ENCODE results near the gene SLC25A45. TPM values are rescaled to one million over a fixed set of nuclear protein-coding genes. Genes with fewer than 3 reads are reported as not detected.

Gene SLC25A45
- total and polyA plus RNA-seq, 2 donors from 2014 or later, result 4.1 to 14.7 TPM

GRCh38 chr11:65357856-65358356, 24.5 kb downstream of the SLC25A45 start:
- FAIRE-seq (no peak), DNase-seq (peak in 2 of 5 donors; percentile 27 to 46)
- Histone ChIP-seq H3K27ac (ENCODE audit: low read depth in 2 of 2, low read length in 2 of 2) (peak overlapping the region in 1 of 2 donors; percentile 37), H3K27me3 (ENCODE audit: control insufficient read depth, insufficient read depth, low read length) (no peaks in the 10 kb centered on the region), H3K4me3 (ENCODE audit: low read length in 3 of 3) (no peak overlapping the region), H3K36me3 (ENCODE audit: control insufficient read depth in 2 of 3, insufficient read depth in 3 of 3, low read length in 3 of 3) (no peaks in the 10 kb centered on the region), H3K4me1 (ENCODE audit: control insufficient read depth in 2 of 3, insufficient read depth in 2 of 3, low read depth in 1 of 3, low read length in 3 of 3) (peaks cover 0 to 19% (median 18%) of the 10 kb centered on the region in 3 donors), H3K9me3 (ENCODE audit: control insufficient read depth in 2 of 3, insufficient read depth in 1 of 3, low read length in 3 of 3) (no peaks in the 10 kb centered on the region), H3K9ac (ENCODE audit: low read length in 3 of 3) (no peak overlapping the region)
- no peak for TF ChIP-seq CTCF (IDR thresholded peaks at IDR 0.05; ENCODE audit: borderline replicate concordance, extremely low read depth, insufficient read depth)
- intact Hi-C loops (cut with DNase I), result no loop called here

- H3K9ac ChIP-seq (ENCODE audit: low read length in 3 of 3), result no peak overlapping the region
- DNase-seq (peak in 2 of 5 donors; percentile 58 to 71), FAIRE-seq (no peak)
- TF ChIP-seq CTCF (IDR thresholded peaks at IDR 0.05; ENCODE audit: borderline replicate concordance, extremely low read depth, insufficient read depth), result no peak
- peak overlapping the region; percentile 22 to 30 for H3K27ac ChIP-seq (ENCODE audit: low read depth in 2 of 2, low read length in 2 of 2)
- H3K4me1 ChIP-seq (ENCODE audit: control insufficient read depth in 2 of 3, insufficient read depth in 2 of 3, low read depth in 1 of 3, low read length in 3 of 3), result peaks cover 0 to 19% (median 18%) of the 10 kb centered on the region in 3 donors
- H3K27me3 ChIP-seq (ENCODE audit: control insufficient read depth, insufficient read depth, low read length), result no peaks in the 10 kb centered on the region
- intact Hi-C loops (cut with DNase I), result no loop called here
- H3K9me3 ChIP-seq (ENCODE audit: control insufficient read depth in 2 of 3, insufficient read depth in 1 of 3, low read length in 3 of 3), result no peaks in the 10 kb centered on the region
- H3K36me3 ChIP-seq (ENCODE audit: control insufficient read depth in 2 of 3, insufficient read depth in 3 of 3, low read length in 3 of 3), result peaks cover 0 to 11% (median 5%) of the 10 kb centered on the region in 3 donors
- no peak overlapping the region for H3K4me3 ChIP-seq (ENCODE audit: low read length in 3 of 3)
These were observed 26.0 kb downstream of the SLC25A45 start for GRCh38 chr11:65356394-65356972.

- H3K36me3 ChIP-seq (ENCODE audit: control insufficient read depth in 2 of 3, insufficient read depth in 3 of 3, low read length in 3 of 3), result peaks cover 0 to 13% (median 10%) of the 10 kb centered on the region in 3 donors
- peak overlapping the region in 1 of 2 donors; percentile 30 for H3K27ac ChIP-seq (ENCODE audit: low read depth in 2 of 2, low read length in 2 of 2)
- DNase-seq (peak in 4 of 5 donors; percentile 64 to 84 (median 71)), FAIRE-seq (no peak)
- no peak for TF ChIP-seq CTCF (IDR thresholded peaks at IDR 0.05; ENCODE audit: borderline replicate concordance, extremely low read depth, insufficient read depth)
- H3K4me3 ChIP-seq (ENCODE audit: low read length in 3 of 3), result peak overlapping the region in 1 of 3 donors; percentile 32
- intact Hi-C loops (cut with DNase I), result no loop called here
- no peaks in the 10 kb centered on the region for H3K27me3 ChIP-seq (ENCODE audit: control insufficient read depth, insufficient read depth, low read length)
- H3K9ac ChIP-seq (ENCODE audit: low read length in 3 of 3), result peak overlapping the region in 1 of 3 donors; percentile 40
- peaks cover 0 to 19% (median 18%) of the 10 kb centered on the region in 3 donors for H3K4me1 ChIP-seq (ENCODE audit: control insufficient read depth in 2 of 3, insufficient read depth in 2 of 3, low read depth in 1 of 3, low read length in 3 of 3)
- no peaks in the 10 kb centered on the region for H3K9me3 ChIP-seq (ENCODE audit: control insufficient read depth in 2 of 3, insufficient read depth in 1 of 3, low read length in 3 of 3)
These were observed 26.6 kb downstream of the SLC25A45 start for GRCh38 chr11:65355776-65356393.

Measured in kidney (tissue), 14 donors.